CD4-positive, alpha-beta memory T cell (primary cell): ENCODE measurements around the gene GFOD1. TPM values are rescaled to one million over a fixed set of nuclear protein-coding genes. Genes with fewer than 3 reads are reported as not detected.

Experiments
- CTCF ChIA-PET: fragments of 350-600 bp; sonication (Branson Sonifier 250); formaldehyde crosslinking; loops from one replicate; lab custom pipeline; 2021; ENCODE audit warnings: inconsistent platforms; ENCODE audit not compliant: partially characterized antibody; lab: Charles Lee
- POLR2A ChIA-PET: fragments of 350-600 bp; sonication (Branson Sonifier 250); formaldehyde crosslinking; loops from one replicate; lab custom pipeline; 2021; ENCODE audit not compliant: partially characterized antibody; lab: Charles Lee
- DNase-seq, 5 donors: peaks; one replicate each; pipeline versions ENCODE4 v3.0.0 to v3.0.0-alpha.2; 2020 to 2022; ENCODE audit warnings: mixed read lengths in 1 of 5
- H3K27ac ChIP-seq: one replicate; pipeline ENCODE4 v1.7.0; 2013; ENCODE audit warnings: low read depth, low read length
- H3K27me3 ChIP-seq: 2 replicates; pipeline ENCODE4 v1.7.0; 2013; ENCODE audit warnings: mild to moderate bottlenecking, low read length, moderate library complexity; ENCODE audit not compliant: insufficient read depth
- H3K36me3 ChIP-seq: 2 replicates; pipeline ENCODE4 v1.7.0; 2013; ENCODE audit warnings: mild to moderate bottlenecking, low read length, moderate library complexity; ENCODE audit not compliant: insufficient read depth
- H3K4me1 ChIP-seq: 2 replicates; pipeline ENCODE4 v1.7.0; 2013; ENCODE audit warnings: mild to moderate bottlenecking, low read length, moderate library complexity; ENCODE audit not compliant: insufficient read depth
- H3K4me3 ChIP-seq, 2 donors: one replicate each; pipeline ENCODE4 v1.7.0; 2013; ENCODE audit warnings: low read length in 2 of 2, mild to moderate bottlenecking in 1 of 2
- H3K9me3 ChIP-seq, 2 donors: one replicate each; pipeline ENCODE4 v1.7.0; 2013; ENCODE audit warnings: low read length in 2 of 2, control low read depth in 1 of 2; ENCODE audit not compliant: control insufficient read depth in 1 of 2
- H3K27ac Mint-ChIP-seq, 7 donors: one replicate each; pipeline ENCODE4 v1.8.0; 2020 to 2021; ENCODE audit warnings: mixed read lengths in 7 of 7, mild to moderate bottlenecking in 6 of 7, inconsistent platforms in 3 of 7, moderate library complexity in 3 of 7
- H3K27me3 Mint-ChIP-seq, 2 donors: one replicate each; pipeline ENCODE4 v1.8.0; 2020 to 2021; ENCODE audit warnings: mixed read lengths in 2 of 2
- H3K36me3 Mint-ChIP-seq, 2 donors: one replicate each; pipeline ENCODE4 v1.8.0; 2020 to 2021; ENCODE audit warnings: mixed read lengths in 2 of 2, inconsistent platforms in 1 of 2, mild to moderate bottlenecking in 1 of 2
- H3K4me1 Mint-ChIP-seq, 4 donors: one replicate each; pipeline ENCODE4 v1.8.0; 2020 to 2021; ENCODE audit warnings: mixed read lengths in 4 of 4, mild to moderate bottlenecking in 1 of 4
- H3K4me3 Mint-ChIP-seq, 8 donors: one replicate each; pipeline ENCODE4 v1.8.0; 2020 to 2021; ENCODE audit warnings: mixed read lengths in 8 of 8, mild to moderate bottlenecking in 7 of 8, moderate library complexity in 6 of 8, inconsistent platforms in 3 of 8
- H3K9me3 Mint-ChIP-seq, 8 donors: one replicate each; pipeline ENCODE4 v1.8.0; 2020 to 2021; ENCODE audit warnings: mixed read lengths in 8 of 8, mild to moderate bottlenecking in 5 of 8, inconsistent platforms in 3 of 8, moderate library complexity in 1 of 8
- intact Hi-C: fragments of 100-400 bp; cut with micrococcal nuclease; formaldehyde crosslinking; loops from one replicate; pipeline ENCODE4 v1.15.1; 2023
- polyA plus RNA-seq, 2 donors: library from polyadenylated mRNA; unstranded; fragments of 300-500 nt; fragmentation: Illumina TruSeq; gene quantifications; one replicate each; pipeline ENCODE4 v1.2.3, GENCODE V29; 2021
- total RNA-seq, 2 experiments: library from RNA; stranded (reverse); gene quantifications; one replicate each; pipeline ENCODE4 v1.2.3, GENCODE V29; 2021

The GFOD1 gene
- total and polyA plus RNA-seq, 4 experiments from 2014 or later = 0.95 to 1.1 (median 0.97) TPM; not detected in 1

GRCh38 chr6:13318821-13319220, 168.6 kb downstream of the GFOD1 start:
- intact Hi-C loops = no loop called here
- Mint-ChIP-seq H3K27ac (no peak overlapping the region), H3K4me3 (no peak overlapping the region), H3K4me1 (peaks cover 0 to 2% (median 0%) of the 10 kb centered on the region in 4 donors), H3K27me3 (no peaks in the 10 kb centered on the region), H3K36me3 (peaks cover 72 to 81% of the 10 kb centered on the region in 2 donors), H3K9me3 (no peaks in the 10 kb centered on the region)
- no peak for DNase-seq
- H3K4me1 ChIP-seq = no peaks in the 10 kb centered on the region
- H3K36me3 ChIP-seq = peaks cover 43% of the 10 kb centered on the region
- no peaks in the 10 kb centered on the region for H3K27me3 ChIP-seq
- CTCF ChIA-PET = no interaction called here
- POLR2A ChIA-PET = interaction anchor here (0.7 kb wide), 1 partner anchor 1118 kb away, joined by 4 read pairs; no protein-coding TSS in a partner anchor
- H3K27ac ChIP-seq = no peak overlapping the region
- H3K4me3 ChIP-seq = no peak overlapping the region
- H3K9me3 ChIP-seq = no peaks in the 10 kb centered on the region

- no peaks in the 10 kb centered on the region for H3K27me3 Mint-ChIP-seq
- Histone ChIP-seq H3K27me3 (no peaks in the 10 kb centered on the region), H3K4me3 (no peak overlapping the region), H3K4me1 (no peaks in the 10 kb centered on the region), H3K36me3 (peaks cover 43% of the 10 kb centered on the region), H3K9me3 (no peaks in the 10 kb centered on the region), H3K27ac (no peak overlapping the region)
- peaks cover 72 to 81% of the 10 kb centered on the region in 2 donors for H3K36me3 Mint-ChIP-seq
- POLR2A ChIA-PET = interaction anchor here (1.4 kb wide), 1 partner anchor 12 kb away, joined by 5 read pairs; the partner anchor contains the start of gene TBC1D7
- H3K9me3 Mint-ChIP-seq = no peaks in the 10 kb centered on the region
- H3K4me3 Mint-ChIP-seq = no peak overlapping the region
- DNase-seq = no peak
- CTCF ChIA-PET = no interaction called here
- peaks cover 0 to 2% (median 0%) of the 10 kb centered on the region in 4 donors for H3K4me1 Mint-ChIP-seq
- peak overlapping the region in 1 of 7 donors; percentile 55 for H3K27ac Mint-ChIP-seq
- intact Hi-C loops = no loop called here
Observed at GRCh38 chr6:13315896-13316295, 171.5 kb downstream of the GFOD1 start.

GRCh38 chr6:13314806-13315205, 172.6 kb downstream of the GFOD1 start:
- Histone ChIP-seq H3K36me3 (peaks cover 33% of the 10 kb centered on the region), H3K27me3 (no peaks in the 10 kb centered on the region), H3K4me1 (no peaks in the 10 kb centered on the region), H3K4me3 (no peak overlapping the region), H3K9me3 (no peaks in the 10 kb centered on the region), H3K27ac (no peak overlapping the region)
- DNase-seq = no peak
- H3K36me3 Mint-ChIP-seq = peaks cover 63 to 72% of the 10 kb centered on the region in 2 donors
- intact Hi-C loops = no loop called here
- H3K4me1 Mint-ChIP-seq = peaks cover 0 to 2% (median 0%) of the 10 kb centered on the region in 4 donors
- H3K27ac Mint-ChIP-seq = no peak overlapping the region
- H3K27me3 Mint-ChIP-seq = no peaks in the 10 kb centered on the region
- H3K4me3 Mint-ChIP-seq = no peak overlapping the region
- CTCF ChIA-PET = no interaction called here
- no peaks in the 10 kb centered on the region for H3K9me3 Mint-ChIP-seq
- POLR2A ChIA-PET = interaction anchor here (1.0 kb wide), 1 partner anchor 13 kb away, joined by 5 read pairs; the partner anchor contains the start of gene TBC1D7

GRCh38 chr6:13311155-13311554, 176.2 kb downstream of the GFOD1 start:
- H3K36me3 ChIP-seq = peaks cover 14% of the 10 kb centered on the region
- DNase-seq = no peak
- H3K4me1 ChIP-seq = no peaks in the 10 kb centered on the region
- Mint-ChIP-seq H3K4me3 (no peak overlapping the region), H3K9me3 (no peaks in the 10 kb centered on the region), H3K4me1 (peaks cover 0 to 4% (median 1%) of the 10 kb centered on the region in 4 donors), H3K27me3 (no peaks in the 10 kb centered on the region), H3K27ac (no peak overlapping the region), H3K36me3 (peaks cover 62 to 71% of the 10 kb centered on the region in 2 donors)
- CTCF ChIA-PET = no interaction called here
- no peak overlapping the region for H3K4me3 ChIP-seq
- intact Hi-C loops = no loop called here
- no peaks in the 10 kb centered on the region for H3K9me3 ChIP-seq
- no peak overlapping the region for H3K27ac ChIP-seq
- POLR2A ChIA-PET = no interaction called here
- H3K27me3 ChIP-seq = no peaks in the 10 kb centered on the region

GRCh38 chr6:13308332-13308731, 179.1 kb downstream of the GFOD1 start:
- ChIA-PET CTCF (no interaction called here), POLR2A (interaction anchor here (0.6 kb wide), 1 partner anchor 20 kb away, joined by 3 read pairs; the partner anchor contains the start of gene TBC1D7)
- Mint-ChIP-seq H3K4me1 (peaks cover 2 to 8% (median 6%) of the 10 kb centered on the region in 4 donors), H3K27me3 (no peaks in the 10 kb centered on the region), H3K27ac (no peak overlapping the region), H3K9me3 (no peaks in the 10 kb centered on the region), H3K4me3 (no peak overlapping the region), H3K36me3 (peaks cover 52 to 66% of the 10 kb centered on the region in 2 donors)
- DNase-seq = no peak
- no peaks in the 10 kb centered on the region for H3K9me3 ChIP-seq
- no peak overlapping the region for H3K4me3 ChIP-seq
- H3K36me3 ChIP-seq = peaks cover 19% of the 10 kb centered on the region
- peaks cover 9% of the 10 kb centered on the region for H3K4me1 ChIP-seq
- H3K27me3 ChIP-seq = no peaks in the 10 kb centered on the region
- no peak overlapping the region for H3K27ac ChIP-seq
- intact Hi-C loops = no loop called here

Other genes with a start within 250 kb of the GFOD1 start
- 10 to 100 TPM; 12.6 to 13.2 TPM for gene TBC1D7, start 159.1 kb downstream of the GFOD1 start, total RNA-seq
- gene TBC1D7, start 159.1 kb downstream of the GFOD1 start, polyA plus RNA-seq = 10 to 100 TPM; 16.2 to 24.5 TPM
- 10 to 100 TPM; 18.9 to 20.6 TPM for gene SIRT5, start 87.0 kb upstream of the GFOD1 start, total RNA-seq
- 10 to 100 TPM; 13.2 to 17.0 TPM for gene SIRT5, start 87.0 kb upstream of the GFOD1 start, polyA plus RNA-seq
- 10 to 100 TPM; 62.1 to 69.1 TPM for gene NOL7, start 127.7 kb upstream of the GFOD1 start, total RNA-seq
- gene NOL7, start 127.7 kb upstream of the GFOD1 start, polyA plus RNA-seq = 100 to 1,000 TPM; 118 to 137 TPM
- 10 to 100 TPM; 51.1 to 52.9 TPM for gene RANBP9, start 224.2 kb upstream of the GFOD1 start, total RNA-seq
- 1 to 10 TPM; 3.4 to 8.8 TPM for gene RANBP9, start 224.2 kb upstream of the GFOD1 start, polyA plus RNA-seq